Left renal cortex interstitium (tissue), 4 donors: ENCODE measurements around the gene PDE7B. TPM values are rescaled to one million over a fixed set of nuclear protein-coding genes. Genes with fewer than 3 reads are reported as not detected.
"Not testable (repeated sequence)": the region's sequence is repeated elsewhere in the genome, so short reads cannot be mapped to it uniquely, and the experiment has no call there.

Source experiments
- DNase-seq, 4 donors: peaks; one replicate each; pipeline ENCODE4 v3.0.0-alpha.2; 2013; ENCODE audit warnings: low read depth in 4 of 4, low spot score in 2 of 4, missing footprints in 1 of 4
- polyA plus RNA-seq, 4 donors: library from polyadenylated mRNA; unstranded; fragments of 120-200 nt; gene quantifications; one replicate each; pipeline ENCODE4 v1.2.1, GENCODE V29; 2013; ENCODE audit not compliant: insufficient read length in 4 of 4

PDE7B gene
- polyA plus RNA-seq, 4 donors: 6.7 to 10.0 (median 8.0) TPM

DNA sequence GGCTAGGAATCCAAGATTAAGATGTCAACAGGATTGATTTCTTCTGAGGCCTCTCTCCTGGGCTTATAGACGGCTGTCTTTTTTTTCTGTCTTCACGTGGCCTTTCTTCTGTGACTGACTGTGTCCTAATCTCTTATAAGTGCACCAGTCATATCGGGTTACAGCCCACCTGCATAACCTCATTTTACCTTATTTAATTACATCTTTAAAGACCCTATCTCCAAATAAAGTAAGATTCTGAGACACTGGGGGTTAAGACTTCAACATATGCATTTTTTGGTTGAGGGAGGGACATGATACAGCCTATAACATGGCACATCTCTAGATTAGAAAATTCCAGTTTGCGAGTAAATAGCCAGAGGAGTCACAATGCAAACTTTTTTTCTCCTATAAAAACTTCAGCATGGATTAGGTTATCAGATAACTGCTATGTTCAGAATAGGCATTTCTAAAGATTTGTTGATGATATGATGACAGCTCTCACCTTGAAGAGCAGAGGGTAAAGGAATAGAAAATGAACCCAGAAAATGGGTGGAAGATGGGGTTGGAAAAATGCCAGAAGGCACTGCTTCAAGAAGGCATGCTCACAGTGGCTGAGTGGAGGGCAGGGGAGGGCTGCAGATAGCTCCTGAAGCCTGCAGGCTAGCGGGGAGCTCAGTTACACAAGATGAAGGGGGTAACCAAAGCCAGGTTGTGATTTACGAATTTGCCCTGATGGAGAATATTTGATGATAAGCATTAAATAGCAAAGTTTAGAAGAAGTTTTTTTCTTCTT lies 8.7 kb upstream of the PDE7B start:
- DNase-seq: no peak

DNA sequence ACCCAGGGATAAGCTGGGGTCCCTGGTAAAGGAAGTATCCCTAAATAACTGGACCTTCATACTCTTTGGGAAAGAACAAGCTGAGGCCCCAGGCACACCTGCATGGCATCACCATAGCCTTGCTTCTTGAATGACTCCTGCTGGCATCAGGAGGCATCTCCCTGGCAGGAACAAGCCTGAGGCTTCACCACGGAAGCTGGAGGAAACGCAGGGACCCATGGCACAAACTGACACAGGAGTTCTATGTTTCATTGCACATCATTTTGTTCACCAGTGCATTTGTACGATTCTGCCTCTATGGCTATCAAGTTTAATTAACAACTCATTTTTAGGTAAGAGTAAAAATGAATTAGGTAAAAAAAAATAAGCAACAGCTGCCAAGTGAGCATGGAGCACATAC lies 619 bp upstream of the PDE7B start:
- no peak for DNase-seq

DNA sequence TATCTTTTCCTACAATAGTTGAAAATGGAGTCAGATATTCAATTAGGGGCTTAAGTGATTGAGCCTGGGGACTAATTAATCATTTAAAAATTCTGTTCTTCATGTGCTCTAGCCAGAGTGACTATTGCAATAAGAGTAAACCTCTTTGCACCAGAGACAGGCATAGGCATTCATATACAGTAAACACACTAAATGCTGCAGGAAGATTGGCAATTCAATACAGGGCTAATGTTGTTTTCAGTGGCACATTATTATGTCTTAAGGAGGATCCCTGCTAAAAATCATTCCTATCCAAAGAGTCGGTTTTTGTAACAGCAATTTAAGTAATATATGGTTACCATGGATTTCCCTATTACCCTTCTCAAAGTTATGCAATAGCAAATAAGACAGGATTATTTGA lies 1.2 kb downstream of the PDE7B start:
- DNase-seq: no peak

DNA sequence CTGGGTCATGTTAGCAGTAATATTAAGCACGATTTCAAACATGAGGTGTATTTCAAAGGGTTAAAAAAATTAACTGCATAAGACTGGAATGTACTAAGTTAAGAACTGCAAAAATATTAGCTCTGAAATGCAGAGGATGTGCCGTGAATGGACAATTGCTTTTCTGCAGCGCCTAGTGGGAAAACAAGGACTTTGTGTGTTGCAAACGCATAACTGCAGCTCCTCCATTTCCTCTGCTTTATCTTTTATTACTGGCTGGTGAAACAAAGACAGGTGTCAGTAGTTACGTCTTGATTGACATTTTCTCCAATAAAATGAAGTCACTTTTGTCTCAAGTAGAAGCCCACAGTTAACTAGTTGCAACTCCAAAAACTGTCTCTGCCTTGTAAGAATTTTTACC lies 1.7 kb downstream of the PDE7B start:
- DNase-seq: no peak

DNA sequence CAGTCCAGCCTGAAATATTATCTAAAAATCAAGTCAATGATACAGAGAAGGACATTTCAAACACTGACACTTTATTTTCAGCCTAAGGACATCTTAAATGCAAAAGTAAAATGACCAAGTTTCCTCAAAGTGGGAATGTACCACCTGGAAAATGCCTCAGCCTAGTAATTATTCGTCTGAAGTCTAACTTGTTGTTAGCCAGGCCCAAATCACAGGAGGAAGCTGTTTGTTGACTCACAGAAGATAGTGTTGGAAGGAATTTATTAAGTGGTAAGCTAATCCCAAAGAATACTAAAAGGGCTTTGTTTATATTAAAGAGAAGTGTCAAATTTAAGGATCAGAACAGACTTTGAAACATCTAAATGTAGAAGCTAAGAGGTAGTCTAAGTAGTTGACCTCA lies 2.5 kb downstream of the PDE7B start:
- no peak for DNase-seq

DNA sequence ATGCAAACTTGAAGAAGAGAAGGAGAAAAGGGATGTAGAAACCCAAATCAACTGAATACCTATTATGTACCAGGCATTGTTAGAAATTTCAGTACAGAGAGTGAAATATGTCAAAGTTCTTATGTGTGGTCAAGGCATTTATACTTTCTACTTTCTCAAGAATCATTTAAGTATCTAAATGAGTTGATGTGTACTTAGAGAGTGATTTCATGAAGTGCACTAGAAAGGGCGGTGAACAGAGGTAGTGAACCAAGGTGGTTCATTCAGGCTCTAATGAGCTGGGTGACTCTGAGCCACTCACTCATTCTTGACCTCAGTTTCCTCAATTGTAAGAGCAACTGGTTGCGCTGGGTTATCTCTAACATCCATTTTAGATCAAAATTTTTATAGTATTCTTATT lies 3.3 kb downstream of the PDE7B start:
- no peak for DNase-seq

DNA sequence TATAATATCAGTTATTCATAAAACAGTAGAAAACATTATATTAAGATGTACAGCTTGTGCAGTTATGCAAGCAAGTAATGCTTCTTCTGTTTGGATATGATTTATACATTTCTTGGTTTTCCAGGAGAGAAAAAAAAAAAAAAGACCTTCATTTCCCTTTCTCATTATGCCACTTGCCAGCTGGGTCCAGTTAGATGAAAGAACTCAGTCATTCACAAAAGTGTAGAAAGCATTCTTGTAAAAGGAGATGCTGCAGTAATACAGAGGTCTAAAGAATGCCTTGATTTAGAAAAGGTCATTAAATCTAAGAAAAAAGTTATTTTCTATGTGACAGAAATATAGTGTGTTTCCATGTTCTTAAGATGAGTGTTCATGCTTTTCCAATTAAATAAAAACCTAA lies 7.4 kb downstream of the PDE7B start:
- no peak for DNase-seq

DNA sequence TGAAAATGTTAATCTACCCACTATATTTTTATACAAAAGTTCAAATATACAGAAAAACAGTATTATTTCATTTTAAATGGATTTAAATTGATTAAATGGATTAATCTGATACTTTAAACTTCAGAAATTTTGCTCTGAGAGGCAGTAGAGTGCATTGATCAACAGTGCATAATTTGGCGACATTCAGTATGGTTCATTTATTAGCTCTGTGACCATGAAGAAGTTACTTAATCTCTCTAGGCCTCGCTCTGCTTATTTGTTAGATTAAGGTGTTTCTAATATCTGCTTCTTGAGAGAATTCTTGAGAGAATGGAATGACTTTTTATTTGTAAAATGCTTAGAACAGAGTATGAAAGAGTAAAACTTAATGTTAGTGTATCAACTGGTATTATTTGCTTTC lies 8.9 kb downstream of the PDE7B start:
- DNase-seq: no peak

DNA sequence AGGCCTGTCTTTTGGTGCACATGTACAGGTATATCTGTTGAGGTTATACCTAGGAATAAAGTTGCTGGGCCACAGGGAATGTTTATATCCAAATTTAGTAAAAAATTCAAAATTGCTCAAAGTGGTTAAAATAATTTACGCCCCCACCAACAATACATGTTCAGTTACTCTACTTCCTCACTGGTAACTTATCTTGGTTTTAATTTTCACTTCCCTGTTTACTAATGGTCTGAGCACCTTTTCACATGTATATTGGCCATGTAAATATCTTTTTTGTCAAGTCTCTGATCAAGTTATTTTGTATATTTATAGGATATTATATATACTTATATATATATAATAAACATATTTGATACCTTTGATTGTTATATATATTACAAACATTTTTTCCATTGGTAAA lies 9.7 kb downstream of the PDE7B start:
- no peak for DNase-seq

DNA sequence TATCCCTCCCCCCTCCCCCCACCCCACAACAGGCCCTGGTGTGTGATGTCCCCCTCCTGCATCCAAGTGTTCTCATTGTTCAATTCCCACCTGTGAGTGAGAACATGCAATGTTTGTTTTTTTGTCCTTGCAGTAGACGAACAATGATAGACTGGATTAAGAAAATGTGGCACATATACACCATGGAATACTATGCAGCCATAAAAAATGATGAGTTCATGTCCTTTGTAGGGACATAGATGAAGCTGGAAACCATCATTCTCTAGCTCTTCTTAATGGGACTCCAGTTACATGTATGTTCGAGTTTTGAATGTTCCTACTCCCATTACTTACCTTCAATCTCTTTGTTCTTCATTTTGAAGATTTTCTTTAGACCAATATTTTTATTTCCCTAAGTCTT lies 13.4 kb downstream of the PDE7B start:
- DNase-seq: not testable (repeated sequence)

DNA sequence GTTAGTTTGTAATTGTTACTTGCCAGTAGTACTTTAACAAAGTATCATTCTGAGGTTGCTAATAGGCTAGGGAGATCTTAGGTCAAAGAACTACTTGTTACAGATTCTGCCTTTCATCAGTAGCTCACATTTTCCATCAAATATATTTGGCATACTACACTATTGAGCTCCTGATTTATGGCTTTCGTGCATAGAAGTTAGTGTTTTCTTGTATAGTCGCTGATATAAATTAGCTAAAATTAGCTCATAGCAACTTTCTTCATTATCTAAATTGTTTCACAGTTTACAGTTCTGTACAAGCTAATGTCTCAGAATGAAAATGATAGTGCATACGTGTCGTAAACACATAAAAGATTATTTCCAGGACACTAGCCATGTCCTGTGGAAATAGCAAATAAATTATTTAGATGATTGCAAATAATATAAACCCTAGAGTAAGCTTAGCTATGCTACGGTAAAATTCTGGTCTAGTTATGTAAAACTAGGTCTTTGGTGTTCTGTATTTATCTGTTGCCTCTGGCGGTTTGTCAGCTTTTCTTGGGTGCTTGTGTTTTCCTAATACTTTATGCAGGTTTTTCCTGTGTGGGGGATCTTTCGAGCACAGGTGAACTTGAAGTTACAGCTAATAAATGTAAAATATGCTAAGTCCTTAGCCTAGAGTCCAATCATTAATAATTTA lies 15.1 kb downstream of the PDE7B start:
- no peak for DNase-seq

DNA sequence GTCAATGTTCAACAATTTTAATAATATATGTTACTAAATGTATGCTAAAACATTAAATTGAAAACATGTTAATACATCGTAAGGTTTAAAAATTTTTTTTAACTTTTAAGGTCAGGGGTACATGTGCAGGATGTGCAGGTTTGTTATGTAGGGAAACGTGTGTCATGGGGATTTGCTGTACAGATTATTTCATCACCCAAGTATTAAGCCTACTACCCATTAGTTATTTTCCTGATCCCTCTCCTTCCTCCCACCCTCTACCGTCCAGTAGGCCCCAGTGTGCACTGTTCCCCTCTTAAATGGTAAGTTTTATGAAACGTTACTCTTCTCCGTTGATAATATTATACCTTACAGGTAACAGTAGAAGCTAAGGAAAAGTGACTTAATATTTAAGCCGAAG lies 15.8 kb downstream of the PDE7B start:
- DNase-seq: no peak

DNA sequence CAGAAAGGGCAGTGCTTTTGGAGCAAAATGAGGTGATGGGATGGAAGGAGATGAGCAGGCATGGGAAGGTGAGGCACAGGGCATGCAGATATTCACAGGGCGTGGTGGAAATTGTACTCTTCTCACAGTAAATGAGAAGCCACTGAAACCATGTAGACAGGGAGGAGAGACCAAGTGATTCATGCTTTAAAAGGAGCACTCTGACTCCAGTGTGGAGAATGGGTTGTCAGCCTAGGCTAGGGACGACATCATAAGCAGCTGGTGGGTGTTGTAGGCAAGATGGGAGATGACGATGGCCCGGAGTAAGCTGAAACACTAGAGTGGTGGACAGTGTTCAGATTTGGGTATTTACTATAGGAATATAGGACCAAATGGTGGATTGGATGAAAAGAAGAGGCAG lies 18.4 kb downstream of the PDE7B start:
- DNase-seq: no peak

DNA sequence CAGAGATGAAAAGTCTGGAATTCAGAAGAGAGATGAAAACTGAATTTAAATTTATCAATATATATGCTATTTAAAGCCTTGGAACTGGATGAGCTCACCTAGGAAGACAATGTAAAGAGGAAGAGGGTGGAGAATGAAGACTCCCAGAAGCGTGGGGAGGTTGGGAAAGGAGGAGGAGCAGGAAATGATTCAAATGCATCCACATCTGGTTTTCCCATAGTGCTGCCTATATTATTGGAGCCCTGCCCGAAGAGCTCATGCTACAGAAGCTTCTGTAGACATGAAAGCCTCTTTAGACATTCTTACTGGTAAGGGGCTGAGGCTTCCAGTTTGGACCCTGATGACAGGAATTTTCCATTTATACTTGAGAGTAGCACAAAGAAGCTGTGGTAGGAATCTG lies 19.2 kb downstream of the PDE7B start:
- DNase-seq: no peak

DNA sequence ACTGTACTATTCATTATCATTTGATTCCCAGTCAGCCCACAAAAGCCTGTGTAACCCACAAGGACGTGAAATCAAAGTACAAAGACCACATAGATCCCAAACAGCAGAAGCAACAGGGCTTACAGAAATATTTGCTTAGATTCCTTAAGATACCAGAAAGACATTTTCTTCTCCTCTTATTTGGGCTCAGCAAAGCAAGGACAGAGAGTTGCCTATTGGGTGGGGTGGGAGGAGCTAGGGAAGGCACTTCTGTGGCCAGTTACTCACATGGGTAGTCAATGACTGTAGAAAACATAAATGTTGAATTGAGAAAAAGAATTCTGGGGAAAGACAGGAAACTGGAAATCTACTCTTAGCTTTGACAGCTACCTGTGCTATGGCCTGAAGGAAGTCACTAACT lies 19.8 kb downstream of the PDE7B start:
- DNase-seq: no peak

DNA sequence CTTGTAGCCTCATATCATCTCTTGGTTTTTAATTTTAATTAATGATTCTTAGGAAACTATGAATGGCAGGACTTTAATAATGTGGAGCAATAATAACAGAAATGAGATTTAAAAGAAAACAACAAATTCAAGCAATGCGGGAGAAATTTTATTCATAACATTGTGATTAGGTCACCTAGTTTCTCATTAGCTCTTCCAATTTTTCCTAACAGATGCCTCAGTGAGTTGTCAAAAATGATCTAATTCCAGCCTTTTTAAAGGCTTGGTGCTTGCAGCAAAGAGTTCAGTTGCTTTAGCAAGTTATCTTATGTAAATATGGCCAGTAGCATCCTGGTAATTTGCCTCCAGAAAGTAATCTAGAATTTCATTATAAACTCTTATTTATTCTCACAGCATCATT lies 20.4 kb downstream of the PDE7B start:
- no peak for DNase-seq

DNA sequence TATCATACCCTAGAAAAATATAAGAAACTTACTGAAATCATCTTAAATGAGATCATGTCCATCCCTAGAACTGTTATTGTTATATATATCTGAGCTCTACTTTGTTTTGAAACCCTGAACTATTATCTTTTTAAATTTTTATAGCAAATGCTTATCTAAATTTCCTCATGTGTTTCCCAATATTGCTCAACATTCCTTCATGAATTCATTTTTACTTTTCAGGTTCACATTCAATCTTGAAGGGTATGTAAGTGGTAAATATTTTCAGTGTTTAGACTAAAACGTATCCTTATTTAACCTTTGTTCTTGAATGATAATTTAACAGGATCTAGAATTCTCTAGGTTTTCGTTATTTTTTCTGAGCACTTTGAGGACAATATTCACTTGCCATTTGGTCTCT lies 23.9 kb downstream of the PDE7B start:
- no peak for DNase-seq

DNA sequence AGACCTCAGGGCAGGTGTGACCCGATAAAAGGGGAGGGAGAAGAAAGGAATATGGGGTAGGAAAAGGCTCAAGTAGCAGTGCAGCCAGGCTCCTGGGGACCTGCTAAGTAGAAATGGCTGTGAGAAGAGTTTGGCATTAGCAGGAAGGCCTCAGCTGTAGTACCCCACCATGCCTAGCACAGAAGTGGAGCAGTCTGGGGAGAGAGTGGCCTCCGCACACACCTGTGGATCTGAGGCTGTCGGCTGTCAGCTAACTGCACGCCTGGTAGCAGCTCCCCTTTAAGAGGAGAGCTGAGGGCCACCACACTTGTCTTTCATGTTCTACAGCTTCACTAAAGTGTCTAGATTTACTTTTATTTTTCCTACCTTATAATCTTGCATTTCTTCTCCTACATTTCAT lies 24.6 kb downstream of the PDE7B start:
- DNase-seq: no peak

DNA sequence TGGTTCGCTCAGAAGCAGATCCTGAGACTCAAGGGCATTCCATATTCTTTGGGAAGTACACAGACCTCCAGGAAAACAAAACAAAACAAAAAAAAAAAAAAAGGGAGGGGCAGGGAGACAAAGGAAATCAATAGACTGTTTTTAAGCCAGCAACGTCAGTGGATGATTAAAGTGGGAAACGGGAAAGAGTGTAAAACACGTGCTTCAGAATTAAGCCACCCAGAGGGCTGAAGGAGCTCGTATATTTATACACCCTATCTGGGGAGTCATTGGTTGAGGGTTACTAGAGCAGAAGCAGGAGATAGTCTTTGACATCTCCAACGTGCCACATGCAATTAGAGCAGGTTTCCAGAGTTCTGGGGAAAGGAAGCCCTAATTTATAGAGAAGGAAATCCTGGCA lies 26.2 kb downstream of the PDE7B start:
- no peak for DNase-seq

DNA sequence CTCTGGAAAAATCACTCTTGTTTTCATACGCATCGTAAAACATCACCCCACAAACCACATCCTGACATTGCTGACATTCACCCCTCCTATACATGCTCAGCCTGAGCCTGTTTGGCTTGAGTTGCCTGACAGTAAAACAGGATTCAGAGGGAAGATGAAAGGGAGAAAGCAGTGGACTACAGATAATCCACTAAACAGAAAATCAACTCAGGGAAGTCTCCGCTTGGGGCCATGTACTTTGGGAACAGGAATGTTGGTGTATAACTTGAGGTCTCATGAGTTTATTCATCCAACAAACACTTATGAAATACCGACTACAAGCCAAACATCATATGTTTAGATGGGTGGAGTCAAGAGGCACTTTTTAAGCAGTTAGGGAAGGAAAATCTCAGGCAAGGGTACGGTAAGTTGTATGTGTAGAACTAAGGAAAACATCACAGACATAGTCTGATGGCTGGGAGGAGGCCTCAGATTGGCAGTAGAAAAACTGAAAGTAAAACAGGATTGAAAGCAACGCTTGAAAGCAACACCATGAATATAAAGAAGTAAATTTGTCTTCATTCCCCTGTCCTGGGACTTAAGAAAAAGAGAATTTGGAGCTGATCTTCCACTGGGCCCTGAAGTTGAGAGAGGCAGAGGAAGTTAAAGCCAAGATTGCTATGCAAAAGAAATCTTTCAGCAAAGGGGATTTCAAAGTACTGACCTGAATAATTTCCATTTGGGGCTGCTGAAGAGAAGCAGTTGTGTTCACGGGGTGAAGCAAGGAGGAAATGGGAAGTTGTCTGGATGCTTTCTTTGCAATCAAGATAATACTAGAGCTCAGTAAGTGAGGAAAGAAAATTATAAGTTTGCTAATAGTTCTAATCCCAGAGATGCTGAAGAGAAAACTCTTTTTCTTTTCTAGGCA lies 28.8 kb downstream of the PDE7B start:
- no peak for DNase-seq

DNA sequence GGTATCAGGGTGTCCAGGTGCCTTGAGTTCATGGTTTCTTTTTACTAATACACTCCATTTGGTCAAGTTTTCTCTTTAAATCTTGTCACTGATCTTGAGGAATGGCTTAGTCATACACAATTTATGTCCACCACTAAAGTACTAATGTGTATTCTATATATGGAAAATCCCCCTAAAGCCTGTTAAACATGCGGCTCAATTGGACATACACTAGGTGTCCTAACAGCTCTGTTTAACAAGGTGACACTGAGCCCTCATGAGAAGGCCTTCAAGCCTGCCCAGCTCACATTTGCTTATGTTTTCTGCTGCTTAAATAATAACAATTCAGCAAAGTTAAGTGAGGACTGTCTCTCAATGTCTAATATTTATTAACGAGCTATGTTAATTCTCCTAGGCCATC lies 31.5 kb downstream of the PDE7B start:
- no peak for DNase-seq

DNA sequence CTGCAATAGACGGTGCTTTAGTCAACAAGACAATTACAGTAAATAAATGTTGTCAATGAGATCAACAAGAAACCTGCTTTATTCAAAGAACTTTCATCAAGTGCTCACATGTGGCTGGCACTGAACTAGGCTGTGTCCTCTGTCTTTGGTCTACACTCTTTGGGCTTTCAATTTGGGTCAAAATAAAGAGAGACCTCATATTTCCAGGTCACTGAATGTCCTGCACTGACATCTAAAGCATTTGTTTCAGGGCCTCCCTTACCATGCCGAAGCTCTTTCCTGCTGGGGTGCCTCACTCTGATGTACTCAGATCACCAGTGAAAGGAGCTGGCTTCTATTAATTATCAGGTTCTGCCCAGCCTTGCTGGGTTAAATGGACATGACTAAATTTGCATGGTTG lies 32.0 kb downstream of the PDE7B start:
- no peak for DNase-seq
